ENCODE measurements around the gene LIPC. TPM values are rescaled to one million over a fixed set of nuclear protein-coding genes. Genes with fewer than 3 reads are reported as not detected.

The LIPC gene
- total RNA-seq, 2 experiments from 2014 or later, result 0.61 to 1.2 TPM

DNA sequence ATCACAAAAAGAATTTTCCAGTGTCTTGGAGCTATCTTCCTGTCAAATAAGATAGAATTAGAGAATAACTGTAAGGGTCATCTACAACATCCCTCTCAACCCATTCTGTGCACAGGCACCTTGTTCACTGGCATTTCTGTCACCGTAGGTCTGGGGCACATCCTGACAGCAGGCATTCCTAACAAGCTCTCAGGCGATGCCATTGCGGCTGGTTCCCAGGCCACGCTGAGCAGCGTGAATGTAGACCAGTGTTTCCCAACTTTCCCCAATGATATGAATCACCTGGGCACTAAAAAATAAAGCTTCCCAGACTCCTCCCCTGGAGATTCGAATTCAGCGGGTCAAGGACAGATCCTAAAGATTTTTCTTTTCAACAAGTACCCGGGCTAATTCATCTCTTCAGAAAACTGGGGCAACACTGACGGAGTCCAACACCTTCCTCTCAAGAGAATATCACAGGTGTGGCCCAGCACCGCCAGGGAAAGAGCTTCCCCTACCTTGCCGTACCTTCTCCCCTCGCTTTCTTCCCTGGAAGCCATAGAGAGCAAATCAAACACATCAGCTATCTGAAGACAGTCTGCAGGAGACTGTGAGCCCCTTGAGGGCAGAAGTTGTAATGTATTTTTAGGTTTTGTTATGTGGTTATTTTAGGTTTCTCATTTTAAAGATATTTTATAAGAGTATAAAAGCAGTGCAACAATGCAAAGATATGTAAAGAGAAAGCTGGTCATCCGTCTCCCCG is 143.4 kb downstream of the LIPC start:
- H3K4me3 ChIP-seq (ENCODE audit: low read length), result no peak overlapping the region
- ChIA-PET POLR2A (interaction anchor here (1.2 kb wide), 1 partner anchor 175 kb away, joined by 5 read pairs; the partner anchor contains the start of gene ADAM10), CTCF (no interaction called here)
- DNase-seq, result no peak
- Mint-ChIP-seq H3K27ac (no peak overlapping the region), H3K36me3 (ENCODE audit: low read depth) (no peaks in the 10 kb centered on the region), H3K4me3 (no peak overlapping the region), H3K27me3 (no peaks in the 10 kb centered on the region), H3K9me3 (no peaks in the 10 kb centered on the region), H3K4me1 (ENCODE audit: low read depth) (peaks cover 7% of the 10 kb centered on the region)
- intact Hi-C loops (cut with DNase I, micrococcal nuclease), result no loop called here
- TF ChIP-seq, protein P1, sequence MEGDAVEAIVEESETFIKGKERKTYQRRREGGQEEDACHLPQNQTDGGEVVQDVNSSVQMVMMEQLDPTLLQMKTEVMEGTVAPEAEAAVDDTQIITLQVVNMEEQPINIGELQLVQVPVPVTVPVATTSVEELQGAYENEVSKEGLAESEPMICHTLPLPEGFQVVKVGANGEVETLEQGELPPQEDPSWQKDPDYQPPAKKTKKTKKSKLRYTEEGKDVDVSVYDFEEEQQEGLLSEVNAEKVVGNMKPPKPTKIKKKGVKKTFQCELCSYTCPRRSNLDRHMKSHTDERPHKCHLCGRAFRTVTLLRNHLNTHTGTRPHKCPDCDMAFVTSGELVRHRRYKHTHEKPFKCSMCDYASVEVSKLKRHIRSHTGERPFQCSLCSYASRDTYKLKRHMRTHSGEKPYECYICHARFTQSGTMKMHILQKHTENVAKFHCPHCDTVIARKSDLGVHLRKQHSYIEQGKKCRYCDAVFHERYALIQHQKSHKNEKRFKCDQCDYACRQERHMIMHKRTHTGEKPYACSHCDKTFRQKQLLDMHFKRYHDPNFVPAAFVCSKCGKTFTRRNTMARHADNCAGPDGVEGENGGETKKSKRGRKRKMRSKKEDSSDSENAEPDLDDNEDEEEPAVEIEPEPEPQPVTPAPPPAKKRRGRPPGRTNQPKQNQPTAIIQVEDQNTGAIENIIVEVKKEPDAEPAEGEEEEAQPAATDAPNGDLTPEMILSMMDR (IDR thresholded peaks at IDR 0.05), result no peak
- no peaks in the 10 kb centered on the region for H3K36me3 ChIP-seq (ENCODE audit: insufficient read depth, low read length)
- H3K4me1 ChIP-seq (ENCODE audit: insufficient read depth, low read length), result peaks cover 3% of the 10 kb centered on the region
- H3K27me3 ChIP-seq (ENCODE audit: control insufficient read depth in 1 of 2, insufficient read depth in 2 of 2, low read length in 2 of 2), result no peaks in the 10 kb centered on the region
- ATAC-seq (ENCODE audit: poor library complexity), result no peak
- H3K27ac ChIP-seq (ENCODE audit: low read depth in 1 of 2, low read length in 2 of 2), result no peak overlapping the region
- H3K9me3 ChIP-seq (ENCODE audit: control insufficient read depth in 1 of 2, insufficient read depth in 1 of 2, low read length in 2 of 2), result no peaks in the 10 kb centered on the region

DNA sequence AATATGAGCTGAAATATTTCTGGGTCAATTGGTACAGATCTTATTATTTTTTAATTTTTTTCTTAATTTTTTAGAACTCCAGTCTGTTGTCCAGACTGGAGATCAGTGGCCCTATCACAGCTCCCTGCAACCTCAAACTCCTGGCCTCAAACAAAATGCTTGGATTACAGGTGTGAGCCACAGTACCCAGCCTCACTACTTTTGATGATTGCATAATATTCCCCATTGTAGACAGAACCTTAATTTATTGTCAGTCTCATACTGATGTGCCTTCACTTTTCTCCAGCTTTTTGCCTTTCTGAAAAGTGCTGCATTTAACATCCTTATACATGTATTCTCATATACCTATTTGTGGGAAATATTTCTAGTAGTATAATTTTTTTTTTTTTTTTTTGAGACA is 144.9 kb downstream of the LIPC start:
- no peak overlapping the region for H3K4me3 Mint-ChIP-seq
- Histone ChIP-seq H3K36me3 (ENCODE audit: insufficient read depth, low read length) (no peaks in the 10 kb centered on the region), H3K27ac (ENCODE audit: low read depth in 1 of 2, low read length in 2 of 2) (no peak overlapping the region), H3K4me3 (ENCODE audit: low read length) (no peak overlapping the region), H3K27me3 (ENCODE audit: control insufficient read depth in 1 of 2, insufficient read depth in 2 of 2, low read length in 2 of 2) (no peaks in the 10 kb centered on the region), H3K4me1 (ENCODE audit: insufficient read depth, low read length) (peaks cover 3% of the 10 kb centered on the region), H3K9me3 (ENCODE audit: control insufficient read depth in 1 of 2, insufficient read depth in 1 of 2, low read length in 2 of 2) (no peaks in the 10 kb centered on the region)
- ATAC-seq (ENCODE audit: poor library complexity), result no peak
- no peaks in the 10 kb centered on the region for H3K36me3 Mint-ChIP-seq (ENCODE audit: low read depth)
- no peaks in the 10 kb centered on the region for H3K9me3 Mint-ChIP-seq
- H3K4me1 Mint-ChIP-seq (ENCODE audit: low read depth), result peaks cover 7% of the 10 kb centered on the region
- DNase-seq, result no peak
- no peaks in the 10 kb centered on the region for H3K27me3 Mint-ChIP-seq
- intact Hi-C loops (cut with DNase I, micrococcal nuclease), result no loop called here
- TF ChIP-seq, protein P1 (IDR thresholded peaks at IDR 0.05), result no peak
- H3K27ac Mint-ChIP-seq, result no peak overlapping the region
- CTCF ChIA-PET, result interaction anchor here (0.6 kb wide), 1 partner anchor 1479 kb away, joined by 3 read pairs; no protein-coding TSS in a partner anchor
- POLR2A ChIA-PET, result no interaction called here

DNA sequence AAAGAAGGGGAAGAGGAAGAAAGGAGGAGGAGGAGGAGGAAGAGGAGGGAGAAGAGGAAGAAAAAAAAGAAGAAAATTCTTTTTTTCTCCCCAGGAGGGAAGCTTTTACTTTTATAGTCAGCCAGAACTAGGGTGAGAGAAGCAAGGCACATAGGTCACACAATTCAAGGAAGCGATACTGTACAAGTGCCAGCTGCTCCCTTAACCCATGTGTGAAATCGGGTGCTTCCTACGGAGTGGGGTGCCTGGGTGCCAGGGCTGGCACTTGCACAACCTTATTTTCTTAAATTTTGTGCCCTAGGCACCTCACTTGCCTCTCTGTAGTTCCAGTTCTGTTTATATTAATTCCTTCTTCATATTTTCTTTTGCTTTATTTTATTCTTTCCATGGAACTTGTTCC is 150.4 kb downstream of the LIPC start:
- DNase-seq (no peak), ATAC-seq (ENCODE audit: poor library complexity) (no peak)
- Mint-ChIP-seq H3K4me3 (no peak overlapping the region), H3K9me3 (no peaks in the 10 kb centered on the region), H3K4me1 (ENCODE audit: low read depth) (peaks cover 17% of the 10 kb centered on the region), H3K27me3 (no peaks in the 10 kb centered on the region), H3K27ac (no peak overlapping the region), H3K36me3 (ENCODE audit: low read depth) (no peaks in the 10 kb centered on the region)
- intact Hi-C loops (cut with DNase I, micrococcal nuclease), result no loop called here
- Histone ChIP-seq H3K27me3 (ENCODE audit: control insufficient read depth in 1 of 2, insufficient read depth in 2 of 2, low read length in 2 of 2) (no peaks in the 10 kb centered on the region), H3K36me3 (ENCODE audit: insufficient read depth, low read length) (no peaks in the 10 kb centered on the region), H3K4me3 (ENCODE audit: low read length) (no peak overlapping the region), H3K4me1 (ENCODE audit: insufficient read depth, low read length) (peaks cover 5% of the 10 kb centered on the region), H3K9me3 (ENCODE audit: control insufficient read depth in 1 of 2, insufficient read depth in 1 of 2, low read length in 2 of 2) (no peaks in the 10 kb centered on the region), H3K27ac (ENCODE audit: low read depth in 1 of 2, low read length in 2 of 2) (no peak overlapping the region)
- ChIA-PET CTCF (no interaction called here), POLR2A (no interaction called here)
- TF ChIP-seq, protein P1 (IDR thresholded peaks at IDR 0.05), result no peak
